ENCODE data around the gene MTCL3.

Gene MTCL3

GRCh38 chr6:127518710-127519468 is at the start of gene MTCL3:
TSS of gene MTCL3 (minus strand) at chr6:127519335.
- peak; percentile 19 for DNase-seq (ENCODE audit: low spot score)

DNA sequence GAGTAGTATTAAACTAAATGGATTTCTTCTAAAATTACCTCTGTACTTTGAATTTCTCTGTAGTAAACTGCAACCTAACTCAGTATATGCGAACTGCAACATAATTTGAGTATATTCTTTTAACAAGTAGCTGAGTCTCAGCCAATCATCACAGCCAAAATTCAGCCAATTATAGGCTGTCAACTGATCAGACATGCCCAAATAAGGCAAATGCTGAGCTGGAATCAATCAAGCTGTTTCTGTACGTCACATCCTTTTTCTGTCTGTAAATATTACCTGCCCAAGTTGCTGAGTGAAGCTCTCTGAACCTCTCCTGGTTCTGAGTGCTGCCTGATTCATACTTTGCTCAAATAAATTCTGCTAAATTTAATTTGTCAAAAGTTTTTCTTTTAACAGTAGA is 48.3 kb upstream of the MTCL3 start:
- DNase-seq (ENCODE audit: low spot score): no peak

- no peak for DNase-seq (ENCODE audit: low spot score)
Observed at GRCh38 chr6:127566651-127567050, 47.5 kb upstream of the MTCL3 start.

DNA sequence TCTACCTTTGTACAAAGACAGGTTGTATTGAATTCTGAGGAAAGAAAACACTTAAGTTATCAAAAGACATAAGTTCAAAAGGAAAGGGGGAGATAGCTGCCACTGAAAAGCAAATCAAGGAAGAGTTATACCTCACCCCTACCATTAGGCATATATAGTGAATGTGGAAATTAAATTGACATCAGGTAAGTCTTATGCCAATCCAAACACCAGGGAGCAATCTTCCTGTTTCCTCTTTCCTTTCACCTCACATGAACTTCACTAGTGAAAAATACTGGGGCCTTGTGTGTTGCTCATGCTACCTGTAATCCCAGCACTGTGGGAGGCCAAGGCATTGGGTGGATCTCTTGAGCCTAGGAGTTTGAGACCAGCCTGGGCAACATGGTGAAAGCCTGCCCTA is 47.0 kb upstream of the MTCL3 start:
- no peak for DNase-seq (ENCODE audit: low spot score)

- DNase-seq (ENCODE audit: low spot score): no peak
Observed at GRCh38 chr6:127564761-127565160, 45.6 kb upstream of the MTCL3 start.

- no peak for DNase-seq (ENCODE audit: low spot score)
Observed at GRCh38 chr6:127561660-127562059, 42.5 kb upstream of the MTCL3 start.

- DNase-seq (ENCODE audit: low spot score): peak; percentile 35
Observed at GRCh38 chr6:127554435-127555006, 35.4 kb upstream of the MTCL3 start.

DNA sequence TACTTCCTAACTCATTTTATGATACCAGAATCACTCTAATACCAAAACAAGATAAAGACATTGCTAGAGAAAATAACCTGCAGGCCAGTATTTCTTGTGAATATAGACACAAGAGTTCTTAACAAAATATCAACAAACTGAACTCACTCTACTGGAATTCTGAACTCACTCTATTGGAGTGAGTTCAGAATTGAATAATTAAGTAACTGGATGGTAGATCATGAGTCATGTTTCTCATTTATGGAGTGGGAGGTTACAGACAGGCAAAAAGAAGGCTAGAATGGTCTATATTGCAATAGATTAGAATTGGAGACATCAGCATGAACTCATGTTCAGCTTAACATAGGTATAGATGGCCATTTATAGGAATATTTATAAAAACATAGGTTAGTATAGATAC is 31.3 kb upstream of the MTCL3 start:
- no peak for DNase-seq (ENCODE audit: low spot score)

DNA sequence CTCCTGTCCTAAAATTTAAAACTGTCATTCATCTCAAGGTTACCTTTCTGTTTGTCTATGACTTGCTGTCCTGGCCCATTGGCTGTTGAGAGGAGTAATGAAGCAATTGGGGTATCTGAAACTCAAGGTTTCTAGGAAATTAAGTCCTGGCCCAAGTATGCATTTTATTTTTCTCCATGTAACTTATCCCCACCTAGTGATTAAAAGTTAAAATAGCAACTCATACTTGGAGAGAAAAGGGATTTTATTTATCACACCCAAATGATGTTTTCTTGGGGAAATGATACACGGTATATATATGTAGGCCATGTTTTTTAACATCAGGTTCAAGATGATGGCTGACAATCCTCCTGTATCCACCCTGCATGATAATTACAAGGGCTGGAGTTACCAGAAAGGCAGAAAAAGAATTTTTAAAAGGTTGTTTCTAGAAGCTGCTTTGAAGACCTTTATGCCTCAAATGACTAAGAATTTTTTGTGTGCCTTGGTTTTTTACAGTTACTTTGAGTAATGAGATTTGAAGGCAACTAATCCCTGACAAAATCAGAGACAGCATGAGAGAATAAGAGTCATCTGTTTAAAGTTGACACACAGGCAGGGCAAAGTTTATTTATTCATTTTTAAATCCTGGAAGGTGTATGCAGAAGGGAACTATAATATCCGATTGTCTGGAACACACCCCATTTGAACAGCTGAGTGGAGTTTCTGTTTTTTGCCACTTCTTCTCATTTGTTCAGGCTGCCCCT is 28.9 kb upstream of the MTCL3 start:
- DNase-seq (ENCODE audit: low spot score): no peak

DNA sequence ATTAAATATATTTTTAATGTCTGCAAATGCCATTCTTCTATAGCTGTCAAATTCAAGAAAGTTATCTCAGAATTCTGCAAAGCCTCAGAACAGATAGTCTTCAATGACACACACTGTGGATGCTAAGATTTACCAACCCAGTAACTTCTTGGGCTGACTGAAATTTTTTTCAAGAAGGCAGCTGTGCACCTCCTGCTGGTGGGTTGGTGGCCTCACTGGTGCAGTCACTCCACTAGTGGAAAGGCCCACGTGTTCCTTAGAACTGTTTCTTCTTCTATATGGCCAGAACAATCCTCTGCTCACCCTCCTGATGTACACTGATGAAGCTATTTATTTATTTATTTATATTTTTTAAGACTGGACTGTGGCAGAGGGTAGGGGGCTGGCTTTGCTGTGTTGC is 28.1 kb upstream of the MTCL3 start:
- no peak for DNase-seq (ENCODE audit: low spot score)

GRCh38 chr6:127539272-127539671 is 20.1 kb upstream of the MTCL3 start:
- no peak for DNase-seq (ENCODE audit: low spot score)

DNA sequence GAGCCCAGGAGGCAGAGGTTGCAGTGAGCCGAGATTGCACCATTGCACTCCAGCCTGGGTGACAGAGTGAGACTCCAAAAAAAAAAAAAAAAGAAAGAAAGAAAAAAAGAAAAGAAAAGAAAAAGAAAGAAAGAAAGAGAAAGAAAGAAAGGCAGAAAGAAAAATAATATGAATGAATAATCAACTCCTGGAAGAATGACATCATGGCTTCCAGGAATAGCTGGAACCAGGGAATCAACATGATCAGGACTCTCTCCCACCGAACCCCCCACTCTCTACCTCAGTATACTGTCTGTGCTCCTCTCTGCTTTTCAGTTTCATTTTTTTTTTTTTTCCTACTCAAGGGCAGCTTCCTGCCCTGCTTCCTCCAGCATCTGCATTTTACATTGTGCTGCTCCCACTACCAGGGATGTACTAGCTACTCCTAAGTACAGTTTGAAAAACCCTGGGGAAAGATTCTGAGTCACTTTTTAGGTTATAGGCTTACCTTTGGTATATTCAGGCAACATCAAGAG is 19.7 kb upstream of the MTCL3 start:
- DNase-seq (ENCODE audit: low spot score): no peak

DNA sequence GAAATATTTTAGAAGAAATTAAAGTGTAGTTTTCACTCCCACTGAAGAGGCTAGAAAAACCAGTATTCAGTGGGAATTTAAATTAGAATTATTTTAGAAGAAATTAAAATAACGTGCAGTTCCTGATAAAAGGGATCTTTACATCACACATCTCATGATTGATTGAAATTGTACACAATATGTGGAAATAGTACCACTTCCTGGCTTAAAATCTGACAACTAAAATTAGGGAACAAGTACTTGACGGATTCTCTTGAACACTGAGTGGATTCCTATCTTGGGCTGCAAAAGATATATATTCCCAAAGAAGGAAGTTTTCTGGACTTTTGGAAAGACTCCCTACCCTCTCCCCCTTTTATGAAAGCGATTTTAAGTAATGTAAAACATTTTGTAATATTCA is 14.6 kb upstream of the MTCL3 start:
- DNase-seq (ENCODE audit: low spot score): no peak

GRCh38 chr6:127533011-127533410 is 13.9 kb upstream of the MTCL3 start:
- no peak for DNase-seq (ENCODE audit: low spot score)

GRCh38 chr6:127522714-127523113 is 3.6 kb upstream of the MTCL3 start:
- no peak for DNase-seq (ENCODE audit: low spot score)

DNA sequence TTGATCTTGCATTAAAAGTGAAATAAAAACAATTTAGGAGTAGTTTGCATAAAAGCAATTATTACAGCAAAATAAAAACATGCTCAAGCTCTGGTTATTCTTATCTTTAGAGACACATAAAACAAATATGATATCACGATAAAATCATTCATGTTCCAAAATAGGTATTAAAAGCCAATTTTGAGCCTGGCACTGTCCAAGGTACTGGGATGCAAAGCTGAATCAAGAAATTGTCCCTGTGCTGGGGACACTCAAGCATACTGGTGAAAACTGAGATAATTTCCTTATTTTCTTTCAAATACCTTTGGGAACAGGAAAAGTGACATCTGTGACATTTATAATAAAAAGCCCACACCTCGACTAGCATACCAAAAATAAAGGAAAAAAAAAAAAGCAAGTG is 931 bp upstream of the MTCL3 start:
- DNase-seq (ENCODE audit: low spot score): no peak

DNA sequence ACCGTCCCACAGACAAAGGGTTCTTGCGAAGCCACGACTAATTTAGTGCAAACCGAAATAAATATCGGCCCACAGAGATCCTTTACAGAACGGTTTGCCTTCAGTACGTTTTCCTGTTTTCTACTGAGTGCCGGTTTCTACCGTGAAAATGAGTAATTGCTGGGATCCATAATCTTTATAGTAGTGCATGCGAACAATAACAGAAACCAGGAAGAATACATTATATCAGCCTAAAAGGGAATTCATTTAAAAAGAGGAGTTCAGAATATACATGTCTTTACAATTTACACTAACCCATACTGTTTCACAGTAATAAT is 292 bp upstream of the MTCL3 start:
- no peak for DNase-seq (ENCODE audit: low spot score)

GRCh38 chr6:127518191-127518709 is 885 bp downstream of the MTCL3 start:
- no peak for DNase-seq (ENCODE audit: low spot score)

GRCh38 chr6:127517693-127518092 is 1.4 kb downstream of the MTCL3 start:
- DNase-seq (ENCODE audit: low spot score): no peak

- peak; percentile 62 for DNase-seq (ENCODE audit: low spot score)
Observed at GRCh38 chr6:127516662-127517273, 2.4 kb downstream of the MTCL3 start.

DNA sequence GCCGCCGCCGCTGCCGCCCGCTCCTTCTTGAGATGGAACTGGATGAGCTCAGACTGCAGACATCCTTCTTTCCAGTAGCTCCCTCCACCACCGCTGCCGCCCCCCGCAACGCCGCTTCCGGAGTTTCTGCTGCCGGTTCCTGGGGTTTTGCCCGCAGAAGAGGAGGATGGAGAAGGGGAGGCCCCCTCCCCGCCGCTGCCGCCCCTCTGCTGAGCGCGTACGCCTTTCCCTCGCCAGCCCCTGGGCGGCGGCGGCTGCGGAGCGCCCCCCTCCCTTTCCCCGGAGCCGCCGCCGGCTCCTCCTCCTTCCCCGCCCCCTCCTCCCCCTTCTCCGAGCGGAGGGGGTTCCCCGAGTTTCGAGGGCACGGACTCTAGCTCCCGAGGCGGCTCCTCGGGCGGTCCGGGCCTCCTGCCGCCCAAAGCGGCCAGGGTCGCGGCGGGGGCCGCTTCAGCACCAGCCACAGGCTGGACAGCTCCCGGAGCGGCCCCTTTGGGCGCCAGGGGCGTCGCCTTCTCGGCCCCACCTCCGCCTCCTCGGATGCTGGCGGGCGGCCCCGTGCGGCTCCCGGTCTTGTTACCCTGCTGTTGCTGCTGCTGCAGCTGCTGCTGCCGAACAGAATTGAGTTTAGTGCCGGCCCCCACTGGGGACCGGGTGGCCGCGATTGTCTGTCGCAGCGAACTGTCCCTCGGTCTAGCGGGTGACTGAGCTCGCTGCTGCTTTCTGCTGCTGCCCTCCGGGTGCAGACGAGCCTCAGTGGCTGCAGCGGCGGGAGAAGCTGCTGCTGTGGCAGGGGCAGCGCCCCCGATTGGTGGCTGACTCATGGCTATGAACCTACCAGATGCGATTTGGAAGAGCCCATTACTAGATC is 3.1 kb downstream of the MTCL3 start:
- DNase-seq (ENCODE audit: low spot score): peak; percentile 54

Measured in A172 (cell line).